A549 treated with DMSO at 1 μM for 4 hours (cell line): ENCODE data around the gene KMT2E. TPM values are rescaled to one million over a fixed set of nuclear protein-coding genes. Genes with fewer than 3 reads are reported as not detected.

Source experiments
- total RNA-seq: library from RNA; stranded (reverse); fragments of 200-300 nt; extraction: Qiagen RNA extraction; gene quantifications from 5 replicates; pipeline ENCODE4 v1.2.3, GENCODE V29; 2022; ENCODE audit warnings: low read depth

Gene KMT2E
- 14.9 to 21.0 TPM (median 20.8 TPM) in 5 replicates for total RNA-seq

GRCh38 chr7:105013816-105014692 lies at the start of gene KMT2E:
TSS of gene KMT2E (plus strand) at chr7:105014205. CDS start at chr7:105040953, 26,748 bp downstream.

